ENCODE results near the gene TADA3. TPM values are rescaled to one million over a fixed set of nuclear protein-coding genes. Genes with fewer than 3 reads are reported as not detected.

TADA3 gene
- total RNA-seq, 1 experiment from 2014 or later, result 49.0 TPM

- ATAC-seq (no peak), DNase-seq (ENCODE audit: low spot score) (no peak)
- H3K4me1 Mint-ChIP-seq, result no peaks in the 10 kb centered on the region
- no peaks in the 10 kb centered on the region for H3K27me3 Mint-ChIP-seq (ENCODE audit: low read depth)
- ChIA-PET CTCF (no interaction called here), POLR2A (no interaction called here)
- H3K4me3 Mint-ChIP-seq, result no peak overlapping the region
- H3K9me3 Mint-ChIP-seq, result no peaks in the 10 kb centered on the region
- TF ChIP-seq NR3C1 (CRISPR knock-in tag; conservative IDR thresholded peaks at IDR 0.05; ENCODE audit: low read depth), result no peak
- no peak for TF ChIP-seq ZNF121 (CRISPR knock-in tag; IDR thresholded peaks at IDR 0.05)
- no peak for TF ChIP-seq TCF7 (CRISPR knock-in tag; IDR thresholded peaks at IDR 0.05; ENCODE audit: low read depth)
- TF ChIP-seq SMAD4 (CRISPR knock-in tag; IDR thresholded peaks at IDR 0.05), result no peak
- TF ChIP-seq SP1 (CRISPR knock-in tag; conservative IDR thresholded peaks at IDR 0.05), result no peak
- TF ChIP-seq JUN (CRISPR knock-in tag; IDR thresholded peaks at IDR 0.05), result no peak
- no peak for TF ChIP-seq ZNF423 (CRISPR knock-in tag; IDR thresholded peaks at IDR 0.05)
- TF ChIP-seq SOX15 (CRISPR knock-in tag; IDR thresholded peaks at IDR 0.05), result no peak
- no peak for TF ChIP-seq ZNF532 (CRISPR knock-in tag; IDR thresholded peaks at IDR 0.05; ENCODE audit: borderline replicate concordance)
- no peak for TF ChIP-seq GTF2I (CRISPR knock-in tag; conservative IDR thresholded peaks at IDR 0.05)
- peaks cover 73% of the 10 kb centered on the region for H3K36me3 Mint-ChIP-seq
- H3K27ac Mint-ChIP-seq, result no peak overlapping the region
These were observed 6.7 kb downstream of the TADA3 start for GRCh38 chr3:9785602-9786001.

- ChIA-PET POLR2A (no interaction called here), CTCF (no interaction called here)
- H3K27me3 Mint-ChIP-seq (ENCODE audit: low read depth), result no peaks in the 10 kb centered on the region
- no peaks in the 10 kb centered on the region for H3K9me3 Mint-ChIP-seq
- no peaks in the 10 kb centered on the region for H3K4me1 Mint-ChIP-seq
- DNase-seq (ENCODE audit: low spot score), result no peak
- no peak for TF ChIP-seq GRHL2 (CRISPR knock-in tag; IDR thresholded peaks at IDR 0.05; ENCODE audit: insufficient replicate concordance, severe bottlenecking)
- no peak for TF ChIP-seq STAT6 (CRISPR knock-in tag; conservative IDR thresholded peaks at IDR 0.05; ENCODE audit: low read depth)
- no peak for TF ChIP-seq NR1H2 (CRISPR knock-in tag; IDR thresholded peaks at IDR 0.05)
- no peak for ATAC-seq
- peaks cover 72% of the 10 kb centered on the region for H3K36me3 Mint-ChIP-seq
- H3K27ac Mint-ChIP-seq, result no peak overlapping the region
- no peak overlapping the region for H3K4me3 Mint-ChIP-seq
These were observed 7.3 kb downstream of the TADA3 start for GRCh38 chr3:9784965-9785364.

GRCh38 chr3:9783954-9784353 is 8.3 kb downstream of the TADA3 start:
- Mint-ChIP-seq H3K27ac (no peak overlapping the region), H3K36me3 (peaks cover 61% of the 10 kb centered on the region), H3K4me1 (no peaks in the 10 kb centered on the region), H3K9me3 (no peaks in the 10 kb centered on the region), H3K4me3 (no peak overlapping the region), H3K27me3 (ENCODE audit: low read depth) (no peaks in the 10 kb centered on the region)
- ChIA-PET CTCF (interaction anchor here (1.8 kb wide), 1 partner anchor 10 kb away, joined by 6 read pairs; no protein-coding TSS in a partner anchor), POLR2A (interaction anchor here (1.1 kb wide), 1 partner anchor 9 kb away, joined by 4 read pairs; the partner anchor contains the start of gene ARPC4)
- TF ChIP-seq ATF2 (CRISPR knock-in tag; IDR thresholded peaks at IDR 0.05; ENCODE audit: borderline replicate concordance, low read depth) (no peak), ZNF317 (CRISPR knock-in tag; IDR thresholded peaks at IDR 0.05; ENCODE audit: borderline replicate concordance, low read depth) (no peak), HMGXB4 (CRISPR knock-in tag; IDR thresholded peaks at IDR 0.05) (no peak), FOXP4 (CRISPR knock-in tag; IDR thresholded peaks at IDR 0.05) (no peak), TCF7 (CRISPR knock-in tag; IDR thresholded peaks at IDR 0.05; ENCODE audit: low read depth) (no peak)
- no peak for ATAC-seq
- DNase-seq (ENCODE audit: low spot score), result no peak
